WTC11 (cell line): Measurements from ENCODE around the gene SNAP25. TPM values are rescaled to one million over a fixed set of nuclear protein-coding genes. Genes with fewer than 3 reads are reported as not detected.

Experiments used
- ATAC-seq: fragments of 200-7000 bp; cut with Tn5 transposase; 2 replicates; pipeline ENCODE4 v1.10.0; 2021; ENCODE audit warnings: mild to moderate bottlenecking, moderate library complexity
- Bru-seq: library from RNA; stranded (reverse); fragments of 400-500 nt; gene quantifications from one replicate; lab custom pipeline; 2021; lab: Mats Ljungman, UMichigan
- CTCF ChIA-PET: fragments of 300-600 bp; sonication (Branson Sonifier 250); formaldehyde crosslinking; loops from one replicate; lab custom pipeline; 2021; ENCODE audit warnings: antibody characterized with exemption; lab: Charles Lee
- POLR2A ChIA-PET: fragments of 350-600 bp; sonication (Branson Sonifier 250); formaldehyde crosslinking; loops from one replicate; lab custom pipeline; 2021; ENCODE audit warnings: antibody characterized with exemption; lab: Charles Lee
- DNase-seq: peaks from one replicate; pipeline ENCODE4 v3.0.0; 2021; ENCODE audit warnings: low spot score
- H3K27ac Mint-ChIP-seq: 2 replicates; pipeline ENCODE4 v1.8.0; 2021; ENCODE audit warnings: mixed read lengths
- H3K27me3 Mint-ChIP-seq: 2 replicates; pipeline ENCODE4 v1.8.0; 2021; ENCODE audit warnings: low read depth, mild to moderate bottlenecking, moderate library complexity, mixed read lengths
- H3K36me3 Mint-ChIP-seq: 2 replicates; pipeline ENCODE4 v1.8.0; 2021; ENCODE audit warnings: mixed read lengths
- H3K4me1 Mint-ChIP-seq: 2 replicates; pipeline ENCODE4 v1.8.0; 2022; ENCODE audit warnings: mixed read lengths
- H3K4me3 Mint-ChIP-seq: 2 replicates; pipeline ENCODE4 v1.8.0; 2021; ENCODE audit warnings: mild to moderate bottlenecking, moderate library complexity, mixed read lengths
- H3K9me3 Mint-ChIP-seq: 2 replicates; pipeline ENCODE4 v1.8.0; 2021; ENCODE audit warnings: mixed read lengths
- ATF1 ChIP-seq: sonication (generic); formaldehyde crosslinking; IDR thresholded peaks from 2 replicates; pipeline ENCODE4 v1.8.1; 2023; ENCODE audit warnings: mild to moderate bottlenecking, moderate library complexity, missing genetic modification reagents
- CREB1 ChIP-seq: sonication (generic); formaldehyde crosslinking; IDR thresholded peaks from 2 replicates; pipeline ENCODE4 v1.8.0; 2023; ENCODE audit warnings: mild to moderate bottlenecking, missing genetic modification reagents
- CREM ChIP-seq: sonication (generic); formaldehyde crosslinking; IDR thresholded peaks from 2 replicates; pipeline ENCODE4 v1.8.1; 2022; ENCODE audit warnings: mild to moderate bottlenecking, missing genetic modification reagents, moderate library complexity
- ERG ChIP-seq: fragments of 250-450 bp; sonication (Bioruptor Pico); IDR thresholded peaks from 2 replicates; pipeline ENCODE4 v1.8.0; 2021; ENCODE audit warnings: mild to moderate bottlenecking
- FOXP1 ChIP-seq: sonication (generic); formaldehyde crosslinking; IDR thresholded peaks from 2 replicates; pipeline ENCODE4 v1.8.0; 2022; ENCODE audit warnings: missing genetic modification reagents, mild to moderate bottlenecking, moderate library complexity, borderline replicate concordance
- HMGA2 ChIP-seq: fragments of 250-450 bp; sonication (Bioruptor Pico); IDR thresholded peaks from 2 replicates; pipeline ENCODE4 v1.4.0; 2021; ENCODE audit warnings: mild to moderate bottlenecking, moderate library complexity
- IRF2 ChIP-seq: sonication (generic); formaldehyde crosslinking; IDR thresholded peaks from 2 replicates; pipeline ENCODE4 v1.8.0; 2022; ENCODE audit warnings: low read depth, missing genetic modification reagents, borderline replicate concordance
- JAZF1 ChIP-seq: fragments of 250-450 bp; sonication (Bioruptor Pico); IDR thresholded peaks from 2 replicates; pipeline ENCODE4 v1.9.0; 2021; ENCODE audit warnings: moderate library complexity, mild to moderate bottlenecking, inconsistent platforms
- JUN ChIP-seq: sonication (generic); formaldehyde crosslinking; IDR thresholded peaks from 2 replicates; pipeline ENCODE4 v1.8.0; 2023; ENCODE audit warnings: mild to moderate bottlenecking, missing genetic modification reagents
- KAT7 ChIP-seq: sonication (generic); formaldehyde crosslinking; IDR thresholded peaks from 2 replicates; pipeline ENCODE4 v1.8.1; 2023; ENCODE audit warnings: missing genetic modification reagents, mild to moderate bottlenecking, borderline replicate concordance
- MAX ChIP-seq: sonication (generic); formaldehyde crosslinking; IDR thresholded peaks from 2 replicates; pipeline ENCODE4 v1.8.0; 2022; ENCODE audit warnings: mild to moderate bottlenecking, missing genetic modification reagents
- MXD4 ChIP-seq: fragments of 250-450 bp; sonication (Bioruptor Pico); IDR thresholded peaks from 2 replicates; pipeline ENCODE4 v1.8.0; 2021; ENCODE audit warnings: mild to moderate bottlenecking, moderate library complexity, borderline replicate concordance
- PRRX2 ChIP-seq: fragments of 250-450 bp; sonication (Bioruptor Pico); IDR thresholded peaks from 2 replicates; pipeline ENCODE4 v1.8.0; 2021; ENCODE audit warnings: mild to moderate bottlenecking
- RELA ChIP-seq: sonication (generic); formaldehyde crosslinking; IDR thresholded peaks from 2 replicates; pipeline ENCODE4 v1.8.1; 2022; ENCODE audit warnings: missing genetic modification reagents, mild to moderate bottlenecking, borderline replicate concordance
- SMAD4 ChIP-seq: sonication (generic); formaldehyde crosslinking; IDR thresholded peaks from 2 replicates; pipeline ENCODE4 v1.8.0; 2022; ENCODE audit warnings: mild to moderate bottlenecking, missing genetic modification reagents
- SP1 ChIP-seq: sonication (generic); formaldehyde crosslinking; conservative IDR thresholded peaks from 2 replicates; pipeline ENCODE4 v1.8.1; 2022; ENCODE audit warnings: missing genetic modification reagents
- TCF7 ChIP-seq: sonication (generic); formaldehyde crosslinking; IDR thresholded peaks from 2 replicates; pipeline ENCODE4 v1.8.0; 2022; ENCODE audit warnings: mild to moderate bottlenecking, low read depth, missing genetic modification reagents, moderate library complexity
- ZBTB21 ChIP-seq: sonication (generic); formaldehyde crosslinking; IDR thresholded peaks from 2 replicates; pipeline ENCODE4 v1.8.1; 2023; ENCODE audit warnings: mild to moderate bottlenecking, missing genetic modification reagents, borderline replicate concordance
- ZNF219 ChIP-seq: sonication (generic); formaldehyde crosslinking; IDR thresholded peaks from 2 replicates; pipeline ENCODE4 v1.8.0; 2023; ENCODE audit warnings: missing genetic modification reagents, mild to moderate bottlenecking, borderline replicate concordance
- ZNF396 ChIP-seq: fragments of 250-450 bp; sonication (Bioruptor Pico); IDR thresholded peaks from 2 replicates; pipeline ENCODE4 v1.8.0; 2021; ENCODE audit warnings: mild to moderate bottlenecking, moderate library complexity, borderline replicate concordance
- ZNF512 ChIP-seq: sonication (generic); formaldehyde crosslinking; IDR thresholded peaks from 2 replicates; pipeline ENCODE4 v1.8.1; 2022; ENCODE audit warnings: missing genetic modification reagents, borderline replicate concordance
- long read RNA-seq, 3 experiments: library from RNA in 1 of 3; library from capped mRNA in 1 of 3; library from polyadenylated mRNA in 1 of 3; unstranded in 2 of 3; stranded (forward) in 1 of 3; transcript quantifications; one replicate each; pipeline ENCODE4 v2.0.0, GENCODE V29; 2021
- total RNA-seq: library from RNA; stranded (reverse); gene quantifications from 3 replicates; pipeline ENCODE4 v1.2.3, GENCODE V29; 2021
- TF ChIP-seq, protein P1 (sequence below): sonication (generic); formaldehyde crosslinking; IDR thresholded peaks from 2 replicates; pipeline ENCODE4 v1.8.1; 2023; ENCODE audit warnings: mild to moderate bottlenecking, missing genetic modification reagents
- TF ChIP-seq, protein P2 (sequence below): sonication (generic); formaldehyde crosslinking; IDR thresholded peaks from 2 replicates; pipeline ENCODE4 v1.8.1; 2023; ENCODE audit warnings: mild to moderate bottlenecking, missing genetic modification reagents, borderline replicate concordance
- TF ChIP-seq, protein P3 (sequence below): fragments of 250-450 bp; sonication (Bioruptor Pico); IDR thresholded peaks from 2 replicates; pipeline ENCODE4 v2.1.2; 2022; ENCODE audit warnings: mild to moderate bottlenecking, moderate library complexity

The SNAP25 gene
- total RNA-seq: 0.41 to 0.72 TPM (median 0.57 TPM) in 3 replicates
- Bru-seq, nascent RNA: percentile 33 among the genes with signal in this experiment
- long read RNA-seq, experiment 1, partial matches to known transcripts: 0 of 1 reads
- long read RNA-seq, experiment 1, other reads (novel, unspliced or antisense): 1 of 1 reads
- long read RNA-seq, experiment 2: 0 reads
- long read RNA-seq, experiment 3, partial matches to known transcripts: 0 of 1 reads
- long read RNA-seq, experiment 3, other reads (novel, unspliced or antisense): 0 of 1 reads

DNA sequence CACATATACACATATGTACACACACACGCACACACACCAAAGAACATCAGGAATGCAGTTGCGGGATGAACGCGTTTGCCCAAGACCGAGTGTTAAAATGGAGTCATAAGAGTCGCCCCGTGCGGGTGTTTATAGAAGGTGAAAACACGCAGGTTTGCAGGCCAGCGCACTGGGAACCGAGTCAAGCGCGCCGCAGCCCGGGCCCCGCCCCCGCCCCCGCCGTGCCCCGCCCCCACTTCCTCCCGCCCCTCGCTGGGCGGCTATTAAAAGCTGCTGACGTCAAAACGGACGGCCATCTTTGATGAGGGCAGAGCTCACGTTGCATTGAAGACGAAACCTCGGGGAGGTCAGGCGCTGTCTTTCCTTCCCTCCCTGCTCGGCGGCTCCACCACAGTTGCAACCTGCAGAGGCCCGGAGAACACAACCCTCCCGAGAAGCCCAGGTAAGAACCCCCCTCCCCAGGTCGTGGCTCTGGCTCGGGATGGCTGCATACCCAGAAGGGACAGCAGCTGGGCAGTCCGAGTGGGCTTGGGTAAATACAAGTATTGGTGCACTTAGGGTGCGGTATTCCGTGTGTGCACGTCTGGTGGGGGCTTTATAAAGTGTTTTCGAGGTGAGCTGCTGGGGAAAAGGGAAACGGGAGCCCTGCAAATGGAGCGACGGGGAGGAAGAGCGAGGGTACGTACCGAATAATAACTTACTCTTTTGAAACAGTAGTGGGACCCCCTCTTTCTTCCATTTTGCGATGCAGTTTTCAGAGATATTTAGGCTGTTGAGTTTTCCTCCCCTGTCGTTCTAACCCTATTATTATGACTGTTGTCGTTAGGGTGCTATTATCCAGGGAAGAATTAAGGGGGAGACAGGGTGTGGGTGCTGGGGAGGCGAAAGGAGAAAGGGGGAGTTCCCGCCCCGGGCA is at the start of gene SNAP25:
Gene SNAP25, plus strand, starts transcription at position 295 of the 916 bp plus-strand sequence. CDS start 56,662 bp downstream, outside the sequence.
- POLR2A ChIA-PET: interaction anchor here (0.9 to 2.1 kb wide), 2 partner anchors 216 to 456 kb away, joined by 3 to 9 read pairs; partner anchors contain the start of genes MKKS and SLX4IP
- peak; percentile 52 for ATAC-seq
- CTCF ChIA-PET: interaction anchor here (0.7 to 1.7 kb wide), 6 partner anchors 47 to 609 kb away, joined by 3 to 9 read pairs (median 4); partner anchors contain the start of genes MKKS and SLX4IP

GRCh38 chr20:10169752-10170151 is 48.9 kb upstream of the SNAP25 start:
- DNase-seq (no peak), ATAC-seq (no peak)
- Mint-ChIP-seq H3K27me3 (peaks cover 32% of the 10 kb centered on the region), H3K27ac (no peak overlapping the region), H3K36me3 (no peaks in the 10 kb centered on the region), H3K4me3 (no peak overlapping the region), H3K9me3 (peaks cover 16% of the 10 kb centered on the region), H3K4me1 (peaks cover 9% of the 10 kb centered on the region)
- ChIA-PET CTCF (interaction anchor here (1.4 kb wide), 1 partner anchor 10 kb away, joined by 4 read pairs; no protein-coding TSS in a partner anchor), POLR2A (no interaction called here)
- no peak for TF ChIP-seq MAX (CRISPR knock-in tag)
- no peak for TF ChIP-seq ZNF512
- no peak for TF ChIP-seq RELA (CRISPR knock-in tag)
- no peak for TF ChIP-seq ERG (CRISPR knock-in tag)
- no peak for TF ChIP-seq HMGA2 (CRISPR knock-in tag)
- no peak for TF ChIP-seq ATF1 (CRISPR knock-in tag)
- TF ChIP-seq FOXP1 (CRISPR knock-in tag): no peak
- no peak for TF ChIP-seq ZNF396 (CRISPR knock-in tag)
- no peak for TF ChIP-seq TCF7 (CRISPR knock-in tag)
- no peak for TF ChIP-seq SMAD4
- no peak for TF ChIP-seq JUN (CRISPR knock-in tag)

More for the DNA sequence above, at the start of gene SNAP25:
- TF ChIP-seq ZBTB21 (CRISPR knock-in tag) (peak; percentile 90; the same call in 1 of the 2 replicates), MXD4 (CRISPR knock-in tag) (no peak), KAT7 (CRISPR knock-in tag) (no peak), CREB1 (CRISPR knock-in tag) (no peak), IRF2 (CRISPR knock-in tag) (no peak), SP1 (CRISPR knock-in tag) (no peak), PRRX2 (CRISPR knock-in tag) (no peak), ZNF219 (CRISPR knock-in tag) (no peak), CREM (CRISPR knock-in tag) (peak; percentile 73; the same call in 1 of the 2 replicates), RELA (CRISPR knock-in tag) (no peak), ZNF396 (CRISPR knock-in tag) (no peak), JAZF1 (no peak), SMAD4 (no peak)
- TF ChIP-seq, protein P1, sequence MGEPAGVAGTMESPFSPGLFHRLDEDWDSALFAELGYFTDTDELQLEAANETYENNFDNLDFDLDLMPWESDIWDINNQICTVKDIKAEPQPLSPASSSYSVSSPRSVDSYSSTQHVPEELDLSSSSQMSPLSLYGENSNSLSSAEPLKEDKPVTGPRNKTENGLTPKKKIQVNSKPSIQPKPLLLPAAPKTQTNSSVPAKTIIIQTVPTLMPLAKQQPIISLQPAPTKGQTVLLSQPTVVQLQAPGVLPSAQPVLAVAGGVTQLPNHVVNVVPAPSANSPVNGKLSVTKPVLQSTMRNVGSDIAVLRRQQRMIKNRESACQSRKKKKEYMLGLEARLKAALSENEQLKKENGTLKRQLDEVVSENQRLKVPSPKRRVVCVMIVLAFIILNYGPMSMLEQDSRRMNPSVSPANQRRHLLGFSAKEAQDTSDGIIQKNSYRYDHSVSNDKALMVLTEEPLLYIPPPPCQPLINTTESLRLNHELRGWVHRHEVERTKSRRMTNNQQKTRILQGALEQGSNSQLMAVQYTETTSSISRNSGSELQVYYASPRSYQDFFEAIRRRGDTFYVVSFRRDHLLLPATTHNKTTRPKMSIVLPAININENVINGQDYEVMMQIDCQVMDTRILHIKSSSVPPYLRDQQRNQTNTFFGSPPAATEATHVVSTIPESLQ (CRISPR knock-in tag): no peak
- TF ChIP-seq, protein P2, sequence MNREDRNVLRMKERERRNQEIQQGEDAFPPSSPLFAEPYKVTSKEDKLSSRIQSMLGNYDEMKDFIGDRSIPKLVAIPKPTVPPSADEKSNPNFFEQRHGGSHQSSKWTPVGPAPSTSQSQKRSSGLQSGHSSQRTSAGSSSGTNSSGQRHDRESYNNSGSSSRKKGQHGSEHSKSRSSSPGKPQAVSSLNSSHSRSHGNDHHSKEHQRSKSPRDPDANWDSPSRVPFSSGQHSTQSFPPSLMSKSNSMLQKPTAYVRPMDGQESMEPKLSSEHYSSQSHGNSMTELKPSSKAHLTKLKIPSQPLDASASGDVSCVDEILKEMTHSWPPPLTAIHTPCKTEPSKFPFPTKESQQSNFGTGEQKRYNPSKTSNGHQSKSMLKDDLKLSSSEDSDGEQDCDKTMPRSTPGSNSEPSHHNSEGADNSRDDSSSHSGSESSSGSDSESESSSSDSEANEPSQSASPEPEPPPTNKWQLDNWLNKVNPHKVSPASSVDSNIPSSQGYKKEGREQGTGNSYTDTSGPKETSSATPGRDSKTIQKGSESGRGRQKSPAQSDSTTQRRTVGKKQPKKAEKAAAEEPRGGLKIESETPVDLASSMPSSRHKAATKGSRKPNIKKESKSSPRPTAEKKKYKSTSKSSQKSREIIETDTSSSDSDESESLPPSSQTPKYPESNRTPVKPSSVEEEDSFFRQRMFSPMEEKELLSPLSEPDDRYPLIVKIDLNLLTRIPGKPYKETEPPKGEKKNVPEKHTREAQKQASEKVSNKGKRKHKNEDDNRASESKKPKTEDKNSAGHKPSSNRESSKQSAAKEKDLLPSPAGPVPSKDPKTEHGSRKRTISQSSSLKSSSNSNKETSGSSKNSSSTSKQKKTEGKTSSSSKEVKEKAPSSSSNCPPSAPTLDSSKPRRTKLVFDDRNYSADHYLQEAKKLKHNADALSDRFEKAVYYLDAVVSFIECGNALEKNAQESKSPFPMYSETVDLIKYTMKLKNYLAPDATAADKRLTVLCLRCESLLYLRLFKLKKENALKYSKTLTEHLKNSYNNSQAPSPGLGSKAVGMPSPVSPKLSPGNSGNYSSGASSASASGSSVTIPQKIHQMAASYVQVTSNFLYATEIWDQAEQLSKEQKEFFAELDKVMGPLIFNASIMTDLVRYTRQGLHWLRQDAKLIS (CRISPR knock-in tag): no peak
- TF ChIP-seq, protein P3, sequence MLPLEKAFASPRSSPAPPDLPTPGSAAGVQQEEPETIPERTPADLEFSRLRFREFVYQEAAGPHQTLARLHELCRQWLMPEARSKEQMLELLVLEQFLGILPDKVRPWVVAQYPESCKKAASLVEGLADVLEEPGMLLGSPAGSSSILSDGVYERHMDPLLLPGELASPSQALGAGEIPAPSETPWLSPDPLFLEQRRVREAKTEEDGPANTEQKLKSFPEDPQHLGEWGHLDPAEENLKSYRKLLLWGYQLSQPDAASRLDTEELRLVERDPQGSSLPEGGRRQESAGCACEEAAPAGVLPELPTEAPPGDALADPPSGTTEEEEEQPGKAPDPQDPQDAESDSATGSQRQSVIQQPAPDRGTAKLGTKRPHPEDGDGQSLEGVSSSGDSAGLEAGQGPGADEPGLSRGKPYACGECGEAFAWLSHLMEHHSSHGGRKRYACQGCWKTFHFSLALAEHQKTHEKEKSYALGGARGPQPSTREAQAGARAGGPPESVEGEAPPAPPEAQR (CRISPR knock-in tag): no peak
- Mint-ChIP-seq H3K9me3 (no peaks in the 10 kb centered on the region), H3K36me3 (no peaks in the 10 kb centered on the region), H3K27ac (peak within 1 kb of the TSS; percentile 95), H3K4me1 (peaks cover 15% of the 10 kb centered on the region), H3K27me3 (peaks cover 49% of the 10 kb centered on the region), H3K4me3 (peak within 1 kb of the TSS; percentile 88)
- DNase-seq: peak; percentile 81
